Measurements from ENCODE around the gene PTOV1.
"Not testable (repeated sequence)": the region's sequence is repeated elsewhere in the genome, so short reads cannot be mapped to it uniquely, and the experiment has no call there.

Gene PTOV1

DNA sequence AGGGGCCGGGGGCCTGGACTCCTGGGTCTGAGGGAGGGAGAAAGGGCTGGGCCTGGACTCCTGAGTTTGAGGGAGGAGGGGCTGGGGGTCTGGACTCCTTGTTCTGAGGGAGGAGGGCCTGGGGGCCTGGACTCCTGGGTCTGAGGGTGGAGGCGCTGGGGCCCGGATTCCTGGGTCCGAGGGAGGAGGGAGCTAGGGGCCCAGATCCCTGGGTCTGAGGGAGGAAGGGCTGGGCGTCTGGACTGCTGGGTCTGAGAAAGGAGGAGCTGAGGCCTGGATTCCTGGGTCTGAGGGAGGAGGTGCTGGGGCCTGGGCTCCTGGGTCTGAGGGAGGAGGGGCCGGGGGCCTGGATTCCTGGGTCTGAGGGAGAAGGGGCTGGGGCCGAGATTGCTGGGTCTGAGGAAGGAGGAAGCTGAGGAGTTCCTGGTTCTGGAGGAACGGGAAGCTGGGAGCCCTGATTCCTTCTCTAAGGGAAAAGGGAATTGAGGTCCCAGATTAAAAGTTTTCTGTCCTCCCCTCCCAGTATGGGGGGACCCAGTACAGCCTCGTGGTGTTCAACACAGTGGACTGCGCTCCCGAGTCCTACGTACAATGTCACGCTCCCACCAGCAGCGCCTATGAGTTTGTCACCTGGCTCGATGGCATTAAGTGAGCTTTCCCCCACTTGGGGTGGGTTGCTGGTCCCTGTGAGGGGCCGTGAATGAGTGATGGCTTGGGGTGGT is 32.1 kb upstream of the PTOV1 start:
- DNase-seq: no peak

DNA sequence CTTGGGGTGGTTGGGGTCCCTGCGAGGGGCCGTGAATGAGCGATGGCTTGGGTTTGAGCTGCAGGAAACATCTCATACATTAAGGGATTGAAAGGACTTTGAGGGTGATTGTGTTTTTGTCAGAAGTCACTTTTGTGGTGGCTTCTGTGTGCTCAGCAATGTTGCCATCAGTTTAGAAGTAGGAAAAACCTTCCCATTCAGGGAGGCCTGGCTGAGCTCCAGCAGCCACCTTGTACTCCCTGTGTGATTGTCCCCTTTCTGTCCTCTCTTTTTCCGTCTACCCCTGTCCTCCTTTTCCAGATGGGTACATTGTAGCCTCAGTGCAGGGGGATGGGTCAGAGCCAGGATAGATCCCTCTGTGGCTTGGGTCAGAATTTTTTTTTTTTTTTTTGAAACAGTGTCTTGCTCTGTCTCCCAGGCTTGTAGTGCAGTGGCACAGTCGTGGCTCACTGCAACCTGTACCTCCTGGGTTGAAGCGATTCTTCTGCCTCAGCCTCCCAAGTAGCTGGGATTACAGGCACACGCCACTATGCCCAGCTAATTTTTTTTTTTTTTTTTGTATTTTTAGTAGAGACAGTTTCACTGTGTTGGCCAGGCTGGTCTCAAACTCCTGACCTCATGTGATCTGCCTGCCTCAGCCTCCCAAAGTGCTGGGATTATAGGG is 31.4 kb upstream of the PTOV1 start:
- not testable (repeated sequence) for DNase-seq

DNA sequence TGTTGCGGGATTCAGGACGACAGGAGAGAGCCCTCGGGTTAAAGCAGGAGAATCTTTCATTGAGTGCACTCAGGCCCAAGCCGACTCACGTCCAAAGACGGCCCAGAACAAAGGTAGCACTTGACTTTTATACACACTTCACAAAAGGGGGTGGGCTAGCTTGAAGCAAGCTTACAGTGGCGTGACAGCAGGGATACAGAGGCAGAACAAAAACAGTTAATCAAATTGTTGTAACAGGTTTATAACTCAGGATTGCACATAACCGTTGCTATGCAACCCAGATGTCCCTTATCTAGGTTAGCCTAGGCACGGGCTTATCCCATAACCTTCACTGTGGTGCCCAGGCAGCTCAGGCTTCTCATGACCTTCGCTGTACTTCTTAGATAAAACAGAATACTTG is 30.8 kb upstream of the PTOV1 start:
- no peak for DNase-seq

DNA sequence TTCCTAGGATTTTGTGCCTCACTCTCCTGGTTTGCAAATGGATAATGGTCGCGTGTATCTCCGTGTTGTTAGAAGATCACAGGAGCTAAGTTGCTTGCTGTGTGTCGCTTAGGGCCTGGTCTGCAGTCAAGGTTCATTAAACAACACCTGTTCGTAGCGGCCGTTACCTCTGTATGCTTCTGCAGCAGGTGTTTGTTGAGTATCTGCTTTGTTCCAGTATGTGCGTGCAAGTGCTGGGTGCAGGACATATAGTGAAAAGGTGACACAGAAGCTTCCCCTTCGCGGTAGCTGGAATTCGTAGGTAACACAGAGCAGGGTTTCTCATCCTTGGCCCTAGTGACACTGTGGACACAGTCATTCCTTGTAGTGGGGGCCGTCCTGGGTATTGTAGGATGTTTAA is 27.5 kb upstream of the PTOV1 start:
- DNase-seq: no peak

DNA sequence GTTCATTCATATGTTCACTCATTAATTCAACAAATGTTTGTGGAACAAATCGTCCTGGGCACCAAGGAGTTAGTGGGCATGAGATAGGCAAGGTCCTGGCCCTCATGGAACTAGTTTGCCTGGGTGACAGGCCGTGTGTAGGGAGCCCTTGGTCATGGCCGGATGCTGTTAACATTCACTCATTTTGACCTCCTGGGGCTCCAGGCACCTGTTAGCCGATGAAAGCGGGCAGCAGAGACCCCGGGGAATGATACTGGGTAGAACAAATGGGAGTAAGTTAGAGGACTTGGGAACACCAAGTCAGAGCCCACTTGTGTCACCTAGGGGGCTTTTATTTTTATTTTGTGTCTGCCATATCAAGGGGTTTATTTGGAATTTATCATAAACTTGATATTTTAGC is 26.3 kb upstream of the PTOV1 start:
- DNase-seq: no peak

DNA sequence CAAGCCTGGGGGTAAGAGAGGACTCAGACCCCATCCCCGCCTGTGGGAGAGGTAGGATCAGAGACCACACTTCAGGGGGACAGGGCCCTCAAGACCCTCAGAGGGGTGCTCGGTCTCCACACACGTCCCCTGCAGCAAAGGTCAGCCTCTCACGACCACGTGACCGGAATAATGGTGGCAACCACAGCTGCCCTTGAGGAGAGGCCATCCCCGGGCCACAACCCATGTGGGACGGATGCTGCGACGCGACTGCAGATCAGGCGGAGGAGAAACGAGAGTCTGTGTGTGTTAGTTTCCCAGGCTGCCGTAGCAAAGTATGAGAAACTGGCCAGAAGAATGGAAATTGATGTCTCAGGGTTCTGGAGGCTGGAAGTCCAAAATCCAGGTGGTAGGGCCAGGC is 23.9 kb upstream of the PTOV1 start:
- DNase-seq: no peak

DNA sequence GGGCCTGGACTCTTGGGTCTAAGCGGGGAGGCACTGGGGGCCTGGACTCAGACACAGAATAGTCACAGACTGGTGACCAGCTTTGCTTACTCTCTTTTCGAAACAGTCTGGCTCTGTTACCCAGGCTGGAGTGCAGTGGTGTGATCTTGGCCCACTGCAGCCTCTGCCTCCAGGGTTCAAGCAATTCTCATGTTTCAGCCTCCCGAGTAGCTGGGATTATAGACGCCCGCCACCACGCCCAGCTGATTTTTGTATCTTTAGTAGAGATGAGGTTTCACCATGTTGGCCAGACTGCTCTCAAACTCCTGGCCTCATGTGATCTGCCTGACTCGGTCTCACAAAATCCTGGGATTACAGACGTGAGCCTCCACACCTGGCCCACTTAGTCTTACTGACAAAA is 21.8 kb upstream of the PTOV1 start:
- no peak for DNase-seq

DNA sequence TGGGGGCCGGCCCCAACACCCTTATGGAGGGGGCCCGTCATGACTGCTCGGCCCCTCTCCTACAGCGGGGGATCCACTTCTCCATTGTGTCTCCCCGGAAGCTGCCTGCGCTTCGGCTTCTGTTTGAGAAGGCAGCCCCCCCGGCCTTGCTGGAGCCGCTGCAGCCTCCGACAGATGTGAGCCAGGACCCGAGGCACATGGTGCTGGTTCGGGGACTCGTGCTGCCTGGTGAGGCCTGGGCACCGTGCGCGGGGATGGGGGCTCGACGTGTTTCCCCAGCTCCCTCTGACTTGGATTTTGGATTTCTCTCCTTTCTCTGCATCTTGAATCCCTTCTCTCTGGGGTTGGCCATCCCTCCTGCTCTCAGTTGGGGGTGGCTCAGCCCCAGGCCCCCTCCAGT is 21.2 kb upstream of the PTOV1 start:
- no peak for DNase-seq

DNA sequence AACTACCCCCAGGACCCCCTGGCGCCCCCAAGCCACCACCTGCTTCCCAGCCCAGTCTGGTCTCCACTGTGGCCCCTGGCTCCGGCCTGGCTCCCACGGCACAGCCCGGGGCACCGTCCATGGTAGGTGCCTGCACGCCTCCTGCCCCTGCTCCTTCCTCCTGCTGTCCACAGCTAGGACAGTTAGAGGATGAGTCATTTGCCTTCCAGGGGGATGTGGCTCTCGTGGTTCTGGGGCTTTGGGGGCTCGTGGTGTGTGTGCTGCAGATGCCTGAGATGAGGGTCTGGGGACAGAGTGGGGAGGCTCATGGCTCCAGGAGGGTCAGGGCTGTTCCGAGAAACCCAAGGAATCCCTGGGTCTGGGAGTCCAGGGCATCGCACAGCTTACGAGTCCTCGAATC is 20.2 kb upstream of the PTOV1 start:
- no peak for DNase-seq

DNA sequence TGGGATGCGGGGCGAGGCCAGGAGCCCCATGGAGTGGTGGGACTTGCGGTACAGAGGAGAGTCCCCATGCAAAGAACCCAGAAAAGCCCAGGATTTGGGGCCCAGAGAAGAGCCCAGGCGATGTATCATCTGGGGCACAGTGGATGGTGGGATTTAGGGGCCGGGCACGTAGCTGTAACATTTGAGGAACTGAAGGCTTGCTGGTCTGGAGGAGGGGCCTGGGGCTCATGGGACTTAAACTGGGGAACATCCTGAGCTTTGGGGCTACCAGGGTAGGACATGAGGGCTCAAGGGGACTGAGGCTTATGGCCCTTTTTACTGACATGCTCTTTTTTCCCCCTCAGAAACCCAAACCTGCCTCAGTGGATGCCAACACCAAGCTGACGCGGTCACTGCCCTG is 19.4 kb upstream of the PTOV1 start:
- DNase-seq: no peak

DNA sequence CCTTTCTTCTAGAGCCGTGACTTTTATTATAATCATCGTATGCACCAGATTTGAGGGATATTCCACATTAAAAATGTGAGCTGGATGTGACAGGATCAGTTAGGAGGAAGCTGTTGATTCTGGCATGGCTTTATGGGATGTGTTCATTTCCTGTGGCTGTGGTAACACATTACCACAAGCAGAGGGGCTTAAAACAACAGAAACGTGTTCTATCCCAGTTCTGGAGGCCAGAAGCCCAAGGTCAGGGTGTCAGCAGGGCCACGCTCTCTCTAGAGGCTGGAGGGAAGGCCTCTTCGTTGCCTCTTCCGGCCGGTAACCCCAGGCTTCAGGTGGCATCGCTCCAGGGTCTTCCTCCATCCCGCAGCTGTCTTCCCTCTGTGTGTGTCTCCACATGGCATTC is 18.4 kb upstream of the PTOV1 start:
- no peak for DNase-seq

DNA sequence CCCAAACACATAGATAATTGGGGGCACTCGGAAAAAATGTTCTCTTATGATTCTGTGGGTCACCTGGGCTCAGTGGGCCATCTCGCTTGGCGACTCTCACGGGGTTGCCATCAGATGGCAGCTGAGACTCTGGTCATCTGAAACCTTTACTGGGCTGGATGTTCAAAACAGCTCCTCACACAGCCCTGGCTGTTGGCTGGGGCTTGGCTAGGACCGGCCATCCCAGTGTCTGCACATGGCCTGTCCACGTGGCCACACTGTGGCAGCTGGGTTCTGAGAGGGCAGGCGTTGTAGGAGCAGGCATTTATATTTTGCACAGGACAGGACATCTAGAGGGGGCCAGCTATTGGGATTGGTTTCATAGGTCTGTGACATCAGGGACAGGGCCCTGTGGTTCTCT is 17.4 kb upstream of the PTOV1 start:
- no peak for DNase-seq

DNA sequence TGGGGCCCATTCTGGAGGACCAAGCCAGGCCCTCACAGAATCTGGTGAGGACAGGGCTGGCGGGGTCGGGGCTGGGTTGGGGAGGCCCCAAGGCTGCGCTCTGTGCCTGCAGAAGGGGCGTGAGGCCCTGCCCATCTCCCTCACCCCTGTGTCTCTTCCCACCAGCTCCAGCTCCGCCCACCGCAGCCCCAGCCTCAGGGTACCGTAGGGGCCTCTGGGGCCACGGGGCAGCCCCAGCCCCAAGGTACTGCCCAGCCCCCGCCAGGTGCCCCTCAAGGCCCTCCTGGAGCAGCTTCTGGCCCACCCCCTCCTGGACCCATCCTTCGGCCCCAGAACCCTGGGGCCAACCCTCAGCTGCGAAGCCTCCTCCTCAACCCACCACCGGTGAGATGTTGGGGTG is 15.4 kb upstream of the PTOV1 start:
- no peak for DNase-seq

DNA sequence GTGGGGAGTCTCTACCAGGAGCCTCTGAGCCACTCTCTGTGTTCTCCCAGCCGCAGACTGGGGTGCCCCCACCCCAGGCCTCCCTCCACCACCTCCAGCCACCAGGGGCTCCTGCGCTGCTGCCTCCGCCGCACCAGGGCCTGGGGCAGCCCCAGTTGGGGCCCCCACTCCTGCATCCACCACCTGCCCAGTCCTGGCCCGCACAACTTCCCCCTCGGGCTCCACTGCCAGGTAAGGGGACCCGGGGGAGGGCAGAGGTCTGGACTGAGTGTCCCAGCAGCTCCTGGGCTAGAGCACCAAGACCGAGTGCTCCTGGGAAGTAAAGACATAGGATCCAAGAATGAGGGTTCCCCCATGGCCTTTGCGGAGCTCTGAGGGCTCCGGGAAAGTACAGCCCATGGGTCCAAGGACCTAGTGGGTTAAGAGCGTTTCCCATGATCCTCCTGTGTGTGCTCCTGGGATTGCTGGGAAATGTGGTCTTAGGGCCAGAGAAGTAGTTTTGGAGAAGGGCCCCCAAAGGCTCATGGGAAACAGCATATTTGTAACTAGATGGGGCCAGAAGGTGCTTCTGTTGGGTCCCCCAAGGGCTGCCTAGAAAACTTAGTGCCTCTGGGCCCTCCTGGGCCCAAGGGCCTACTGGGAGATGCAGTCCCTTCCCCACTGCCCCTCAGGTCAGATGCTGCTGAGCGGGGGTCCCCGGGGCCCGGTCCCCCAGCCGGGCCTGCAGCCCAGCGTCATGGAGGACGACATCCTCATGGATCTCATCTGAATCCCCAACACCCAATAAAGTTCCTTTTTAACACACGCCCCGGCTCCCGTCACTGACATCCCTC is 14.6 kb upstream of the PTOV1 start:
- no peak for DNase-seq

DNA sequence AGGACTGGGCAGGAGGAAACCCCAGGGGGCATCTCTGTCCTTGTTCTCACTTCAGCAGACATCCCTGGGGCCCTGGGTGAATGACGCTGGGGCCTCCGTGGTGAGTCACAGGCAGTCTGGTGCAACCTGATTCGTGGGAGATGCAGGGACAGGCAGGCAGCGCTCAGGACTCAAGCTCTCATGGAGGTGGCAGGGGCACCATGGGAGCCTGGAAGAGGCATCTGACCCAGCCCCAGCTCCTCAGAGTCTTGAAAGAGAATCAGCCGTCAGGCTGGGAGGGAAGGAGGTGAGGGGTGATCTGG is 14.0 kb upstream of the PTOV1 start:
- DNase-seq: no peak

DNA sequence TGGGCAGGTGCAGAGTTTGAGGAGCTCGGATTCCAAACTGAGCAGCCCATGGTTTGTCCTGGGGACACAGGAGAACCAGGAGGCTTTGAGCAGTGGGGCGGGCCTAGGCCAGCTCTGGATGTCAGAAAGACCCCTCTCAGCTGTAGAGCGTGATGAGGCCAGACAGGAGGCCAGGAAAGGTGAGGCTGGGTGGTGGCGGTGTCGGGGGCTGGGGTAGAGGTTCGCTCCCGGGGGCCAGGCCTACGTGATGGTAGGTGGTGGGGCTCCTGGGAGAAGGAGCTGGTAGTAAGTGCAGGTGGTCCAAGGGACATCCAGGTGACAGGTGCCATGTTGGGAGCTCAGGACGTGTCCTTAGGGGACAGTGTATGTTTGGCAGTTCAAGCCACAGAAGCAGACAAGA is 13.5 kb upstream of the PTOV1 start:
- no peak for DNase-seq

DNA sequence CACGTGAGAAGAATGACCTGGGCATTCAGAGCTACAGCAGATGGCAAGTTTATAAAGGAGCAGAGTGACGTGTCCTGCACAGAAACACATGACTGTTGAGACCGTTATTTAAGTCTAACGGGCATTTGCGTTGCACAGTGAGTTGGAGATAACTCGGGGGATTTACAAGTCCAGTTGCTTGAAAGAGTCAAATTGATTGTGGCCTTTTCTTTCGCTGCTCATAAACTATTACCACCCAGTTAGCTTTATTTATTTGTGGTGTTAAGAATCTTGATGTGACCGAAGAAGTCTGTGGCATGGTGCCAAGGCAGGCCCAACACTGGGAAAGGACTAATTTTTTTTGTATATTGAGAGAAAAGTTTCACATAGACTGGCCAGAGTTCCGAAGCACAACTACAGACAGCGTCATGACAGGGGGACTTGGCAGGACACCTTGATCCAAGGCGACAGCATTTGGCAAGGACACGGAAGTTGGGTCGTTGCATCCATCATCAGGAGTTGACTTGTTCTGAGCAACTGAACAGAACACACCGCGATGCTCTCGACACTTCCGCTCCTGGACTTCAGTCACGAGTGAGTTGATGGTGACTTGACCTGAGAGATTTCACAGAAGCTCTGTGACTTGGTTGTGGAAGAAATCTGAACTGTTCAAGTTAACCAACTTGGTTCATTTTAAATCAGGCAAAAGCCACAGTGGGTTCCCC is 11.9 kb upstream of the PTOV1 start:
- DNase-seq: no peak

DNA sequence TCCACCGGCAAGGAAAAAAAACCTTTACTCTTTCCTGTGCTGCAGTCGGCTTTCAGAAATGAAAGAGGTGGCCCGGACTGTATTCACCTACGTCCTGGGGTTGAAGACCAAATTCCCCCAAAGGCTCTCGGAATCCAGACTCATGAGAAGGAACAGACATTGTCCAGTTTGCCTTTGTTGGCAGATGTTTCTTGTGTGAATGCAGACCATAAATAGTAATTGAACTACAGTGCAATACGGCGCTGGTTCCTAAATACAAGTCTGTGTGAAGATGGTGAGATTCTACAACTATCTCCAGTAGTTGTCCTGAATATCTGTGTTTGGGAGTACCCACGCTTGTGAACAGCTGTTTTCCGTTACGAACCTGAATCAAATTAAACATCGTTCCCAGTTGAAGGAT is 11.2 kb upstream of the PTOV1 start:
- no peak for DNase-seq

DNA sequence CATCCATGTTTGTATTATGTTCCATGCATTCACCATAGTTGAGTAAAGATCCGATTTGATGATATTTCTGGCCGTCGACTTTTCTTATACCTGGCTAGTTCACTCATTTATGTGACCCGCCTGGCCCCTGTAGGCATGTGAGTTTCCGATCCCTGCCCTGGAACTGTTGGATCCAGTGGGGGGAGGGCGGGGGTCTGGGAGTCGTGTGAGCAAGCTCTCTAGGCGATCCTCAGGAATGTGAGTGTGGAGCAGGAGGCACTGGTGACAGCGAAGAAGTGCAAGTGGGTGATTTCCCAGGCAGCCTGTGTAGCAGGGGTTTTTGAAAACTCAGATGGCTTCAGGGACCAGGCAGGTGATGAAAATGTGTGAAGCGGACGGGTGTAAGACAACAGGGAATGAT is 10.6 kb upstream of the PTOV1 start:
- no peak for DNase-seq

DNA sequence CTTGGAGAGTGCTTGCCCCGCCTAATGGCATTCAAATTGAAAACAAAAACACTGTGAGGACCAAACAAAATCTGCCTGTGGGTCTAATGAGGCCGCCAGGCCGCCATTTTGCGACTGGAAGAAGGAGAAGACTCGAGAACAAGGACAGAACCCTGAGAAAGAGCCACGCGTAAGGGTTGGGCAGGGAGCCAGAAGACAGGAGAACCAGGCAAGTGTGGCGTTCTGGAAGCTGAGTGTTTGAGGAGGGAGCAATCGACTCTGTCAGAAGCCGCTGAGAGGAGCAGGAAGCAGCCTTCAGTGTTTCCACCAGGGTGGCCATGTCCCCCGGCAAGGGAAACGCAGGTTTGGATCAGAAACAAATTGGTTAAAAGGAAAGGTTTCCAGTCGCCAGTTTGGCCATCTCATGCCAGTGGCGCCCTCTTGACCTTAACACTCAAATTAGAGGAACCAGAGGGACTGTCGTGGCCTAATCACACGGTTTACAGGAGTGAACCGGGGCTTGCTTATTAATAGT is 10.2 kb upstream of the PTOV1 start:
- DNase-seq: no peak

DNA sequence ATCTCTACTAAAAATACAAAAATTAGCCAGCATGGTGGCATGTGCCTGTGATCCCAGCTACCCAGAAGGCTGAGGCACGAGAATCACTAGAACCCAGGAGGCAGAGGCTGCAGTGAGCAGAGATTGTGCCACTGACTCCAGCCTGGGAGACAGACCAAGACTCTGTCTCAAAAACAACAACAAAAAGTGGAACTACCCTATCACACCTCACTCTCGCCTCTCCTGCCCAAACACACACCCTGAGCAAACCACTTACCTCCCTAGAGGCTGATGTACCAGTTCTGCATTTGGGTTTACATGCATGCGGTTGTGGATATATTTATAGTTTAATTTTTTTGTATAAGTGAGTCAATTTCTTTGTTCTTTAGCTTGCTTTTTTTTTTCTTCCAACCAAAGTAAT is 7.7 kb upstream of the PTOV1 start:
- DNase-seq: no peak

DNA sequence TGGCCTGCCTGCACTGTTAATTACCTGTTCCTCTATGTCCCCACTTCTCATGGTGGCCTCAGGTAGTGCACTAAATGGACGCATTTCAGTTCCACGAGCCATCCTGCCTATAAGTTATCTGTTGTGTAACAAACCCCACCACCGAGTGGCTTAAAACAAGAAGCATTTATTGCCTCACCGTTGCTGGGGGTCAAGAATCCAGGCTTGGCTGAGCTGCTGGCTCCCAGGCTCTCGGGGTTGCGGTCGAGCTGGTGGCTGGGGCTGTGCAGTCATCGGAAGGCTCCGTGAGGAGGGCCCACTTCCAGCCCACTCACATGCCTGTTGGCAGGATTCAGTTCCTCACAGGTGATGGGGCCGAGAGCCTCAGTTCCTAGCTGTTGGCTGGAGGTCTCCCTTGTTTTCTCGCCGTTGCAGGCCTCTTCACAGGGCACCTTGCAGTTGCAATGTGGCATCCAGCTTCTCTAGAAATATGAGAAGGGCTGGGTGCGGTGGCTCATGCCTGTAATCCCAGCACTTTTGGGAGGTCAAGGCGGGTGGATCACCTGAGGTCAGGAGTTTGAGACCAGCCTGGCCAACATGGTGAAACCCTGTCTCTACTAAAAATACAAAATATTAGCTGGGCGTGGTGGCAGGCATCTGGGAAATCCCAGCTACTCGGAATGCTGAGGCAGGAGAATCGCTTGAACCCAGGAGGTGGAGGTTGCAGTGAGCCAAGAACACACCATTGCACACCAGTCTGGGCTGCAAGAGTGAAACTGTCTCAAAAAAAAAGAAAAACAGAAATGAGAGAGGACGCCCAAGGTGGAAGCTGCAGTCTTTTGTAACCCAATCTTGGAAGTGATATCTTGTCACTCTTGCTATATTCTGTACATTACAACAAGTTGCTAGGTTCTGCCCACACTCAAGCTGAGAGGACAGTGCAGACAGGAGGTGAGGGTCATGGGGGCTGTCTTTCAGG is 6.5 kb upstream of the PTOV1 start:
- DNase-seq: no peak
